Measurements from ENCODE around the gene TMEM239.

The TMEM239 gene

DNA sequence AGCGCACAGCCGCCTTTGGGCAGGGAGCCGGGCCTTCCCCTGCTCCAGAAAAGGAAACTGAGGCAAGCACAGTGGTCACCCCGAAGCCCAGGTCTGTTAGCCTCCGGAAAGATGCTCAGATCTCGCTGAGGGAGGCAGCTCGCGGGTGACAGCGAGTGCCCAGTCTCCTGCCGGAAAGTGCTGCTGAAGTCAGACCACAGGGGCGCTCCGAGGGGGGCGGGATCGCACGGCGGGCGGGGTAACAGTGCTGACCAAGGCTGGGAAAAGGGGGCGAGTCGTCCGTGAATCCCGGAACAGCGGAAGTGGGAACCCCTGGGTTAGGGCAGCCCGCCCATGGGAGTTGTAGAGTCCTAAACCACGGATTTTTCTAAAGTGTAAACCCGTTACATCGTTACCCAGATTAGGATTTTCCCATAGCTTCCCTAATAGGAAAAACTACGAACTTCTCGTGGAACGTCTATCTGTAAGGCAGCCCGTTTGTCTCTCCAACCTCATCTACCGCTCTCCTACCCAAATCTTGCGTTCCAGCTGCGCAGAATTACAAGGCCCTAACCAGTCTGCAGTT is 24.9 kb downstream of the TMEM239 start:
- Histone ChIP-seq H3K9me3 (ENCODE audit: control insufficient read depth in 5 of 5, low read length in 5 of 5) (no peaks in the 10 kb centered on the region), H3K4me1 (ENCODE audit: control insufficient read depth in 5 of 5, insufficient read depth in 5 of 5, low read length in 5 of 5) (peaks cover 3 to 25% (median 18%) of the 10 kb centered on the region in 5 donors), H3K9ac (ENCODE audit: low read length in 5 of 5) (peak overlapping the region; percentile 72 to 93 (median 80)), H3K4me3 (ENCODE audit: low read depth in 1 of 5, low read length in 5 of 5) (peak overlapping the region; percentile 72 to 91 (median 83)), H3K27me3 (ENCODE audit: control insufficient read depth in 5 of 5, insufficient read depth in 4 of 5, low read length in 5 of 5) (no peaks in the 10 kb centered on the region), H3K36me3 (ENCODE audit: control insufficient read depth in 5 of 5, insufficient read depth in 5 of 5, low read length in 5 of 5) (peaks cover 4 to 18% (median 9%) of the 10 kb centered on the region in 5 donors), H3K27ac (ENCODE audit: low read depth, low read length) (peak overlapping the region; percentile 67)

GRCh38 chr20:2845607-2846006 is 29.4 kb downstream of the TMEM239 start:
- Histone ChIP-seq H3K9me3 (ENCODE audit: control insufficient read depth in 5 of 5, low read length in 5 of 5) (no peaks in the 10 kb centered on the region), H3K4me1 (ENCODE audit: control insufficient read depth in 5 of 5, insufficient read depth in 5 of 5, low read length in 5 of 5) (peaks cover 3 to 10% (median 9%) of the 10 kb centered on the region in 5 donors), H3K36me3 (ENCODE audit: control insufficient read depth in 5 of 5, insufficient read depth in 5 of 5, low read length in 5 of 5) (peaks cover 4 to 7% (median 6%) of the 10 kb centered on the region in 5 donors), H3K27me3 (ENCODE audit: control insufficient read depth in 5 of 5, insufficient read depth in 4 of 5, low read length in 5 of 5) (no peaks in the 10 kb centered on the region), H3K4me3 (ENCODE audit: low read depth in 1 of 5, low read length in 5 of 5) (no peak overlapping the region), H3K9ac (ENCODE audit: low read length in 5 of 5) (no peak overlapping the region), H3K27ac (ENCODE audit: low read depth, low read length) (no peak overlapping the region)

GRCh38 chr20:2846698-2847097 is 30.5 kb downstream of the TMEM239 start:
- H3K27me3 ChIP-seq (ENCODE audit: control insufficient read depth in 5 of 5, insufficient read depth in 4 of 5, low read length in 5 of 5) = no peaks in the 10 kb centered on the region
- no peak overlapping the region for H3K9ac ChIP-seq (ENCODE audit: low read length in 5 of 5)

DNA sequence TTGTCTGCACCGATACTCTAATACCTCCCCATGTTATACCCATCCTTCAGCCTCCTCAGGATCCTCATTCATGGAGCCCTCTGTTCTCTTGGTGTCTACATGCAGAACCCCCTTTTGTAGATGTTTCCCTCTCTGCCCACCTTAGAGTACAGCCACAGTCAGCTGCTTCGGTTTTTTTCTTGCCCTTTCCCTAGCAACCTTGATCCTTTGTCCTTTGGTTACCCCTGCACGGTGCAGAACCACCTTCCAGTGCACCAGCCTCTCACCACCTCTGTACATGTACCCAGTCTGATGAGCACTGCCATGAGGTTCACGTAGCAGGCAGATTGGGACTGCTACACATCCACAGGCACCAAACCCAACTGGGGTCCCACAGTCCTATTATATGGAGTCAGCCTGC is 31.6 kb downstream of the TMEM239 start:
- H3K9me3 ChIP-seq (ENCODE audit: control insufficient read depth in 5 of 5, low read length in 5 of 5) = no peaks in the 10 kb centered on the region
- peaks cover 0 to 8% (median 7%) of the 10 kb centered on the region in 5 donors for H3K4me1 ChIP-seq (ENCODE audit: control insufficient read depth in 5 of 5, insufficient read depth in 5 of 5, low read length in 5 of 5)
- H3K36me3 ChIP-seq (ENCODE audit: control insufficient read depth in 5 of 5, insufficient read depth in 5 of 5, low read length in 5 of 5) = peaks cover 4 to 7% (median 6%) of the 10 kb centered on the region in 5 donors
- no peak overlapping the region for H3K4me3 ChIP-seq (ENCODE audit: low read depth in 1 of 5, low read length in 5 of 5)
- no peaks in the 10 kb centered on the region for H3K27me3 ChIP-seq (ENCODE audit: control insufficient read depth in 5 of 5, insufficient read depth in 4 of 5, low read length in 5 of 5)
- H3K27ac ChIP-seq (ENCODE audit: low read depth, low read length) = no peak overlapping the region
- no peak overlapping the region for H3K9ac ChIP-seq (ENCODE audit: low read length in 5 of 5)

More at GRCh38 chr20:2846698-2847097, 30.5 kb downstream of the TMEM239 start:
- peaks cover 4 to 7% (median 6%) of the 10 kb centered on the region in 5 donors for H3K36me3 ChIP-seq (ENCODE audit: control insufficient read depth in 5 of 5, insufficient read depth in 5 of 5, low read length in 5 of 5)
- no peak overlapping the region for H3K27ac ChIP-seq (ENCODE audit: low read depth, low read length)
- no peaks in the 10 kb centered on the region for H3K9me3 ChIP-seq (ENCODE audit: control insufficient read depth in 5 of 5, low read length in 5 of 5)
- H3K4me1 ChIP-seq (ENCODE audit: control insufficient read depth in 5 of 5, insufficient read depth in 5 of 5, low read length in 5 of 5) = peaks cover 0 to 3% (median 2%) of the 10 kb centered on the region in 5 donors
- no peak overlapping the region for H3K4me3 ChIP-seq (ENCODE audit: low read depth in 1 of 5, low read length in 5 of 5)

- Histone ChIP-seq H3K27ac (ENCODE audit: low read depth, low read length) (no peak overlapping the region), H3K27me3 (ENCODE audit: control insufficient read depth in 5 of 5, insufficient read depth in 4 of 5, low read length in 5 of 5) (no peaks in the 10 kb centered on the region), H3K4me1 (ENCODE audit: control insufficient read depth in 5 of 5, insufficient read depth in 5 of 5, low read length in 5 of 5) (peaks cover 0 to 8% (median 7%) of the 10 kb centered on the region in 5 donors), H3K9ac (ENCODE audit: low read length in 5 of 5) (no peak overlapping the region), H3K4me3 (ENCODE audit: low read depth in 1 of 5, low read length in 5 of 5) (no peak overlapping the region), H3K9me3 (ENCODE audit: control insufficient read depth in 5 of 5, low read length in 5 of 5) (no peaks in the 10 kb centered on the region), H3K36me3 (ENCODE audit: control insufficient read depth in 5 of 5, insufficient read depth in 5 of 5, low read length in 5 of 5) (peaks cover under 1 to 7% (median 6%) of the 10 kb centered on the region in 5 donors)
Measured at GRCh38 chr20:2849529-2849928, 33.4 kb downstream of the TMEM239 start.

- Histone ChIP-seq H3K27me3 (ENCODE audit: control insufficient read depth in 5 of 5, insufficient read depth in 4 of 5, low read length in 5 of 5) (no peaks in the 10 kb centered on the region), H3K27ac (ENCODE audit: low read depth, low read length) (no peak overlapping the region), H3K36me3 (ENCODE audit: control insufficient read depth in 5 of 5, insufficient read depth in 5 of 5, low read length in 5 of 5) (peaks cover 0 to 7% (median 6%) of the 10 kb centered on the region in 5 donors), H3K9me3 (ENCODE audit: control insufficient read depth in 5 of 5, low read length in 5 of 5) (no peaks in the 10 kb centered on the region), H3K4me3 (ENCODE audit: low read depth in 1 of 5, low read length in 5 of 5) (no peak overlapping the region), H3K4me1 (ENCODE audit: control insufficient read depth in 5 of 5, insufficient read depth in 5 of 5, low read length in 5 of 5) (peaks cover 0 to 8% (median 7%) of the 10 kb centered on the region in 5 donors), H3K9ac (ENCODE audit: low read length in 5 of 5) (no peak overlapping the region)
Measured at GRCh38 chr20:2851086-2851485, 34.9 kb downstream of the TMEM239 start.

DNA sequence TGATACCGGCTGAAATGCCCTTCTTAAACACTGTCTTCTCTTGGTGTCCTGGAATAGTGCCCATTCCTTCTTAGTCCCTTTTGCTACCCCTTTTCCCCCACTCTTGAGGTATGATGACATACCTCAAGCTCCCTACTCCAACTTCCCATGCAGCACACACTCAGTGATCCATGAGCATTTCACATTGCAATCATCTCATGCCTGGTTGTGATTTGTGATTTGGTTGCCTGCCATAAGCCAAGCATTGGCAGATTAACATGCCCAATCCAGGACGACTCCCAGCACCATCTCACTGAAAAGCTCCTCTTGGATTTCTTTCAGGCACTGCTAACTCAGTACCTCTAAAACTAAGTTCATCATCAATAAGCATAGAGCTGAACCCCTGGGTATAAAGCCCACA is 42.4 kb downstream of the TMEM239 start:
- Histone ChIP-seq H3K27ac (ENCODE audit: low read depth, low read length) (no peak overlapping the region), H3K27me3 (ENCODE audit: control insufficient read depth in 5 of 5, insufficient read depth in 4 of 5, low read length in 5 of 5) (no peaks in the 10 kb centered on the region), H3K36me3 (ENCODE audit: control insufficient read depth in 5 of 5, insufficient read depth in 5 of 5, low read length in 5 of 5) (peaks cover 0 to 30% (median 27%) of the 10 kb centered on the region in 5 donors), H3K9me3 (ENCODE audit: control insufficient read depth in 5 of 5, low read length in 5 of 5) (no peaks in the 10 kb centered on the region), H3K9ac (ENCODE audit: low read length in 5 of 5) (no peak overlapping the region), H3K4me3 (ENCODE audit: low read depth in 1 of 5, low read length in 5 of 5) (no peak overlapping the region), H3K4me1 (ENCODE audit: control insufficient read depth in 5 of 5, insufficient read depth in 5 of 5, low read length in 5 of 5) (peaks cover 2 to 10% (median 7%) of the 10 kb centered on the region in 5 donors)

GRCh38 chr20:2859330-2860121 is 43.4 kb downstream of the TMEM239 start:
- H3K4me3 ChIP-seq (ENCODE audit: low read depth in 1 of 5, low read length in 5 of 5) = no peak overlapping the region
- H3K4me1 ChIP-seq (ENCODE audit: control insufficient read depth in 5 of 5, insufficient read depth in 5 of 5, low read length in 5 of 5) = peaks cover 2 to 10% (median 7%) of the 10 kb centered on the region in 5 donors
- H3K9me3 ChIP-seq (ENCODE audit: control insufficient read depth in 5 of 5, low read length in 5 of 5) = no peaks in the 10 kb centered on the region
- H3K27ac ChIP-seq (ENCODE audit: low read depth, low read length) = no peak overlapping the region
- H3K36me3 ChIP-seq (ENCODE audit: control insufficient read depth in 5 of 5, insufficient read depth in 5 of 5, low read length in 5 of 5) = peaks cover 0 to 39% (median 36%) of the 10 kb centered on the region in 5 donors
- H3K9ac ChIP-seq (ENCODE audit: low read length in 5 of 5) = no peak overlapping the region
- H3K27me3 ChIP-seq (ENCODE audit: control insufficient read depth in 5 of 5, insufficient read depth in 4 of 5, low read length in 5 of 5) = no peaks in the 10 kb centered on the region

DNA sequence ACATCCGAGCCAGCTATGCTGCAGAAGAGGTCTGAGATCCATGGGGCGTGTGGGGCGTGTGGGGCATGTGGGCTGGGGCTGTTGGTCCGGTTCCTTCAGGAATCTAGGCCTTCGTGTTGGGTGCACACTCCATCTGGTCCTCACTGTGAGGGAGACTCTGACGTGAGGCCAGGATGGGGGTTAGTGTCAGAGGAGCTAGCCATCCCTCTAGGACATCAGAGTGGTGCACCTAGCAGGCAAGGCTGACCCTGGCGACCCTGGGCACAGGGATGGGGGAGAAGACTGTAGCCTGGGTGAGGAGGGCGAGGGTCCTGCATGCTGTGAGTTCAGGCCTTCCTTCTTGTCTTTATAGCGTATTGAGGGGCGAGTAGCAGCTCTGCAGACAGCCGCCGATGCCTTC is 48.5 kb downstream of the TMEM239 start:
- Histone ChIP-seq H3K9me3 (ENCODE audit: control insufficient read depth in 5 of 5, low read length in 5 of 5) (no peaks in the 10 kb centered on the region), H3K27ac (ENCODE audit: low read depth, low read length) (no peak overlapping the region), H3K27me3 (ENCODE audit: control insufficient read depth in 5 of 5, insufficient read depth in 4 of 5, low read length in 5 of 5) (no peaks in the 10 kb centered on the region), H3K36me3 (ENCODE audit: control insufficient read depth in 5 of 5, insufficient read depth in 5 of 5, low read length in 5 of 5) (peaks cover 0 to 64% (median 58%) of the 10 kb centered on the region in 5 donors), H3K4me1 (ENCODE audit: control insufficient read depth in 5 of 5, insufficient read depth in 5 of 5, low read length in 5 of 5) (peaks cover 0 to 13% (median 10%) of the 10 kb centered on the region in 5 donors), H3K9ac (ENCODE audit: low read length in 5 of 5) (no peak overlapping the region), H3K4me3 (ENCODE audit: low read depth in 1 of 5, low read length in 5 of 5) (no peak overlapping the region)

DNA sequence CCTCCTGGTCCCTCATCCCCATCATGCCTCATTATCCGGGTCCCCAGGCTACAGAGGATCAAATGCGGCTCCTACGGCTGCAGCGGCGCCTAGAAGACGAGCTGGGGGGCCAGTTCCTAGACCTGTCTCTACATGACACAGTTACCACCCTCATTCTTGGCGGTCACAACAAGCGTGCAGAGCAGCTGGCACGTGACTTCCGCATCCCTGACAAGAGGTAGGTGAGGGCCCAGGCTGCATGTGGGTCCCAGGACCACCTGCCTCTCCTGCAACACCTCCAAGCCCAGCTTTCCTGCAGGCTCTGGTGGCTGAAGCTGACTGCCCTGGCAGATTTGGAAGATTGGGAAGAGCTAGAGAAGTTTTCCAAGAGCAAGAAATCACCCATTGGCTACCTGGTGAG is 48.9 kb downstream of the TMEM239 start:
- no peak overlapping the region for H3K27ac ChIP-seq (ENCODE audit: low read depth, low read length)
- no peaks in the 10 kb centered on the region for H3K9me3 ChIP-seq (ENCODE audit: control insufficient read depth in 5 of 5, low read length in 5 of 5)
- H3K4me1 ChIP-seq (ENCODE audit: control insufficient read depth in 5 of 5, insufficient read depth in 5 of 5, low read length in 5 of 5) = peaks cover 0 to 12% (median 10%) of the 10 kb centered on the region in 5 donors
- H3K36me3 ChIP-seq (ENCODE audit: control insufficient read depth in 5 of 5, insufficient read depth in 5 of 5, low read length in 5 of 5) = peaks cover 0 to 64% (median 58%) of the 10 kb centered on the region in 5 donors
- no peak overlapping the region for H3K9ac ChIP-seq (ENCODE audit: low read length in 5 of 5)
- no peak overlapping the region for H3K4me3 ChIP-seq (ENCODE audit: low read depth in 1 of 5, low read length in 5 of 5)
- H3K27me3 ChIP-seq (ENCODE audit: control insufficient read depth in 5 of 5, insufficient read depth in 4 of 5, low read length in 5 of 5) = no peaks in the 10 kb centered on the region

All from subcutaneous abdominal adipose tissue (tissue), 5 donors.